Measurements from ENCODE around the gene UMAD1. TPM values are rescaled to one million over a fixed set of nuclear protein-coding genes. Genes with fewer than 3 reads are reported as not detected.

UMAD1 gene
- total and polyA plus RNA-seq, 12 donors = 7.4 to 77.4 (median 24.4) TPM

- Histone ChIP-seq H3K4me1 (replicated peaks in 1 of 2) (no peaks in the 10 kb centered on the region), H3K9me3 (replicated peaks in 1 of 3) (peaks cover 0 to 9% (median 0%) of the 10 kb centered on the region in 3 donors), H3K36me3 (replicated peaks in 1 of 2) (no peaks in the 10 kb centered on the region), H3K27me3 (no peaks in the 10 kb centered on the region), H3K4me3 (no peak overlapping the region), H3K27ac (no peak overlapping the region)
- DNase-seq = no peak
- intact Hi-C loops (cut with DNase I) = no loop called here
- whole genome bisulfite sequencing, 4 donors = 75 to 84% (median 77%) methylated on average over 4 of the region's 4 CpGs
- TF ChIP-seq POLR2A (IDR thresholded peaks at IDR 0.05) = no peak
- no peak for TF ChIP-seq CTCF (IDR thresholded peaks at IDR 0.05)
Measured at GRCh38 chr7:7858559-7858958, 218.0 kb downstream of the UMAD1 start.

GRCh38 chr7:7859411-7859810 is 218.9 kb downstream of the UMAD1 start:
- 90 to 94% (median 94%) methylated on average over 4 of the region's 4 CpGs for WGBS, 4 donors
- TF ChIP-seq POLR2A (IDR thresholded peaks at IDR 0.05) = no peak
- no peak for TF ChIP-seq CTCF (IDR thresholded peaks at IDR 0.05)
- DNase-seq = no peak
- Histone ChIP-seq H3K9me3 (replicated peaks in 1 of 3) (peaks cover 0 to 9% (median 0%) of the 10 kb centered on the region in 3 donors), H3K4me3 (no peak overlapping the region), H3K27me3 (no peaks in the 10 kb centered on the region), H3K36me3 (replicated peaks in 1 of 2) (no peaks in the 10 kb centered on the region), H3K4me1 (replicated peaks in 1 of 2) (no peaks in the 10 kb centered on the region), H3K27ac (no peak overlapping the region)
- intact Hi-C loops (cut with DNase I) = no loop called here

- WGBS, 4 donors = 27 to 46% (median 39%) methylated on average over 1 of the region's 1 CpG
- peak in 3 of 7 donors; percentile 13 to 38 (median 20) for DNase-seq
- no peak overlapping the region for H3K4me3 ChIP-seq
- H3K27me3 ChIP-seq = no peaks in the 10 kb centered on the region
- no peaks in the 10 kb centered on the region for H3K9me3 ChIP-seq (replicated peaks in 1 of 3)
- no peak for TF ChIP-seq CTCF (IDR thresholded peaks at IDR 0.05)
- no peak for TF ChIP-seq POLR2A (IDR thresholded peaks at IDR 0.05)
- no peaks in the 10 kb centered on the region for H3K4me1 ChIP-seq (replicated peaks in 1 of 2)
- intact Hi-C loops (cut with DNase I) = no loop called here
- no peaks in the 10 kb centered on the region for H3K36me3 ChIP-seq (replicated peaks in 1 of 2)
- no peak overlapping the region for H3K27ac ChIP-seq
Measured at GRCh38 chr7:7861211-7861633, 220.7 kb downstream of the UMAD1 start.

GRCh38 chr7:7862393-7862792 is 221.8 kb downstream of the UMAD1 start:
- H3K27ac ChIP-seq = no peak overlapping the region
- 49 to 85% (median 72%) methylated on average over 2 of the region's 2 CpGs for WGBS, 4 donors
- intact Hi-C loops (cut with DNase I) = no loop called here
- H3K36me3 ChIP-seq (replicated peaks in 1 of 2) = no peaks in the 10 kb centered on the region
- no peak for DNase-seq
- no peak for TF ChIP-seq POLR2A (IDR thresholded peaks at IDR 0.05)
- no peak for TF ChIP-seq CTCF (IDR thresholded peaks at IDR 0.05)
- H3K4me1 ChIP-seq (replicated peaks in 1 of 2) = no peaks in the 10 kb centered on the region
- H3K27me3 ChIP-seq = no peaks in the 10 kb centered on the region
- no peaks in the 10 kb centered on the region for H3K9me3 ChIP-seq (replicated peaks in 1 of 3)
- no peak overlapping the region for H3K4me3 ChIP-seq
